Measurements from ENCODE around the gene KLHL17.
"Not testable (repeated sequence)": the region's sequence is repeated elsewhere in the genome, so short reads cannot be mapped to it uniquely, and the experiment has no call there.

Gene KLHL17

DNA sequence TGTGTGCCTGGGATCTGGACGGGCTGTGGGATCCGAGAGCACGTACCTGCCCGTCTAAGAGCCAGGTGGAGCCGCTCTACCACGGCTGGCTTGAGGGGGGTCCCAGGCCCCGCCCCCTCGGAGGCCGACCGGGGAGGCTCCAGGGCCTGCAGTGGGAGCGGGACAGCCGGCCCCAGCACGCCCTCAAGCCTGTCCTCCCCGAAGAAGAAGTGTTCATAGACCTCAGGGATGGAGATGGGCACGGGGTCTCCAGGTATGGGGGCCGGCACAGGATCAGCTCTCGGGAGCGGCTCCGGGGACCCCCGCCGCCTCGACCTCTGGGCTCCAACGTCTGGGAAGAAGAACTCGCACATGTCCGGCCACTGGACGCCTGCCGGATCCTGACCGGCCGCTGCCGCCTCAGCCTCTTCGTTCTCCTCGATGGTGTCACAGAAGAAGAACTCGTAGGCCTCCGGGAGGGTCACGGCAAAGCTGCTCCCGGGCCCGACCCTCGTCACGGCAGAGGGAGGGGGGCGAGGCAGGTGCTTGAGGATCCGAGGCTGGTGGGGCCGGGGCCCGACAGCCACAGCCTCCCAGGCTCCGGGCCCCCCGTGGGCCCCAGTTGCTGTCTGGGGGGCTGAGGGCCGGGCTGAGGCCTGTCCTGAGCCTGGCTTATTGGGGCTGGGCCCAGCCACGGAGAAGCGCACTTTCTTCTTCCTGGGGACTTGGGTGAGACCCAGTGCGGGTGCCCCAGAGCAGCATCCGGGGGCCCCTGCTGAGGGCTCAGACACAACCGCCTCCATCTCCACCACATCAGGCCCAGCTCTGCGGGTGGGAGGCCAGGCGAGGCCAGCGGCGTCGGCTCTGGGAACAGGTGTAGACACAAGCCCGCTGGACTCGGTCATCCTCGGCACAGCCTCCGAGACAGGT lies 18.7 kb downstream of the KLHL17 start:
- in situ Hi-C loops (cut with MboI; ENCODE audit: low sequenced_read_pairs), result no loop called here

DNA sequence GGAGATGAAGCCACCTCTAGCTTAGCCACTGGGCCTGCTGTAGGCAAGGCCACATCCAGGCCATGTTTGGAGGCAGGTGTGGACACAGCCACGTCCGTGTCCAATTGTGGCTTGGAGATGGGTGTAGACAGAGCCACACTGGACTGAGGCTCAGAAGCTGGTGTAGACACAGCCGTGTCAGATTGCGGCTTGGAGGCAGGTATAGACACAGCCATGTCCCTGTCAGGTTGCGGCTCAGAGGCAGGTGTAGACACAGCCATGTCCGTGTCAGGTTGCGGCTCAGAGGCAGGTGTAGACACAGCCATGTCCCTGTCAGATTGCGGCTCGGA lies 19.3 kb downstream of the KLHL17 start:
- in situ Hi-C loops (cut with MboI; ENCODE audit: low sequenced_read_pairs), result no loop called here

DNA sequence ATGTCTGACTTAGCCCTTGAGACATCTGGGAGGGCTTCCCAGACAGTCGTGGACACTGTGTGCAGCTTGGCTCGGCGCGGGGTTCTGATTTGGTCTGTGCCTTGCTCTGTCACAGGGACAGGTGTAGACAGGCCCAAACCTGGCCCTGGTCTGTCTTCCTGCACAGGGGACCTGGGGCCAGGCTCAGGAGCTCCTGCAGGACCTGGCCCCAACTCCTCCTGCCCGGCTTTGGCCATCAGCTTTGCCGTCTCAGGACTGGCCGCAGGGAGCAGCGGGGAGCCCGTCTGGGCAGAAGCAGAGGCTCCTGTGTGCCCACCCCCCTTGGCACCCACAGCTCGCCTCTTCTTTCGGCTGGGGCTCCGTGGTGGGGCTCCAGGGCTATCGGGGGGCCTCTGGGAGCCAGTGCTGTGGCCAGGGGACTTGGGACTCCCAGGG lies 19.8 kb downstream of the KLHL17 start:
- in situ Hi-C loops (cut with MboI; ENCODE audit: low sequenced_read_pairs), result no loop called here

DNA sequence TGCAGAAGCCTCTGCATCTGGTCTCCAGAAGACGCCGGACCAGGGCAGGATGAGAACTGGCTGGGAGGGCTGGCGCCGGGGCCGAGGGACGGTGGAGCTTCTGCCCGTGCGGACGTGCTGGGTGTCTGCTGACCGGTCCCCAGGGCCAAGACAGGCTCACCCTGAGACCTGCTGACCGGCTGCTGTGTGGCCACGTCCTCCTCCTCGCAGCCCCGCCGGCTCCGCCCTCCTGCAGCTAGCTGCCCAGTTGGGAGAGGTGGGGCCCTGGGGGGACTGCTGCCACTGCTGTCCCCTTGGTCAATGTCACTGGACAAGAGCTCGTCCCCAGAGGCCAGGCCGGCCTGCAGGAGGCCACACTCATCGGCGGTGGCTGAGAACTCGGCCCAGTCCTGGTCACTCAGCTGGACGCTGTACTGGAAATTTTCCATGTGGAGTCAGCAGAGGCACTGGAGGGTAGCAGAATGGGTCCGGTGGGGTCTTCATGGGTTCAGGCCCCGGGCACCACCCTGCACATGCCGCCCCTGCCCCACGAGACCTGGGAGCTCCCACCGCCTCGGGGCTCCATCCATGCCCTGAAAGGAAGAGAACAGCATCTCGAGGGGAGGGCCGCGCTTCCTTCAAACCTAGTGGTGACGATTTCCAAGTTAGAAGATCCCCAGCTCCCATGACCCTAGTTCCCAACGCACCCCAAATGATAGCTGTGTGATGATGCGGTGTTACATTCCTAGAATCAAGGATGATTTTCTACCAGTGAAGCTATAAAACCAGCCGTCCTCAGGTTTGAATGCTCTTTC lies 20.4 kb downstream of the KLHL17 start:
- in situ Hi-C loops (cut with MboI; ENCODE audit: low sequenced_read_pairs), result no loop called here

DNA sequence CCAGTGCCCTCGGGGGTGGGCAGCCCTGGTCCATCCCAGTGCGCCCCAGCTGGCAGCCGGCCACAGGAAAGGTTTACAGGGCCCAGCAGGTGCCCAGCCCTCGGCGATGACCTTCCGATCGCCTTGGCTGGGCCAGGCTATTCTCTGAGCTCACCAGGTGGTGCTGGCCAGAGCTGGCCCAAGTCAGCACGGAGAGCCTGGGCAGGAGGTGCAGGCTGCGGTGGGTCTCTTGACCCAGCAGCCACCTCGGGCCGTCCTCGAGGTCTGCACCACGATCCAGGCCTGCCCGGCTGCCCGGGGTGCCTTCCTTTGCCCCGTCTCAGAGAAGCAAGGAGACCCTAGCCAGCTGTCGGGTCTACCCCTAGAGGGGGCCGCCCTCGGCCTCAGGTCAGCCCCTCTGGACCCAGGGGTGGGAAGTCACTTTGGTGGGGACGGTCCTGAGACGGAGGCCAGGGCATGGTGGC lies 21.1 kb downstream of the KLHL17 start:
- in situ Hi-C loops (cut with MboI; ENCODE audit: low sequenced_read_pairs), result no loop called here

DNA sequence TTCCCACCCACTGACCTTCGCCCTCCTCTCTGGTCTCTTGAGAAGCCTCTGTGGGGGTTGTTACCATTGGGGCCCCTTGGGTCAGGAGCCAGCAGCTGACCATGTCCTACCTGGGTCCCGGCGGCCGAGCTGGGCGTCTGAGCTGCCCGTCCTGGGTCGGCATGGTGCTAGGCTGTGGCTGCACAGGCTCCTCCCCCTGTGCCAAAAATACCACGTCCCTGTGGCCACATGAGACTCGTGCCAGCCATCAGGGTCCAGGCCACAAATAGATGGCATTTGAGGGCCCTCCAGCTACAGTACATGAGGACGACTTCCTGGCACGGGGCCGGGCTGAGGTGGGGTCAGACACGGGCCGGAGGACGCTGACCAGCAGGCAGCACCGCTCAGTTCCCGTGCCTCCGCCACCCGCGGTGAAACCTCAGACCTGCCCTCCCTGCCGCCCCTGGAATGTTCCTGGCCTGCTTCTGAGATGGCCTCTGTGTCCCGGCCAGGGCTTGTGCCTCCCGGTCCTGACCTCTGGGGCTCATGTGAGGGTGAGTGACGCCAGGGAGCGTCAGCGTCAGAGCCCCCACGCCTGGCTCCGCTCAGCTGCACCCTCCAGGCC lies 21.7 kb downstream of the KLHL17 start, which contains the start of gene PERM1:
Gene PERM1 (minus strand): TSS at position 139 of the 604 bp plus-strand sequence. CDS start 1,064 bp downstream, outside the sequence.
- in situ Hi-C loops (cut with MboI; ENCODE audit: low sequenced_read_pairs), result no loop called here

DNA sequence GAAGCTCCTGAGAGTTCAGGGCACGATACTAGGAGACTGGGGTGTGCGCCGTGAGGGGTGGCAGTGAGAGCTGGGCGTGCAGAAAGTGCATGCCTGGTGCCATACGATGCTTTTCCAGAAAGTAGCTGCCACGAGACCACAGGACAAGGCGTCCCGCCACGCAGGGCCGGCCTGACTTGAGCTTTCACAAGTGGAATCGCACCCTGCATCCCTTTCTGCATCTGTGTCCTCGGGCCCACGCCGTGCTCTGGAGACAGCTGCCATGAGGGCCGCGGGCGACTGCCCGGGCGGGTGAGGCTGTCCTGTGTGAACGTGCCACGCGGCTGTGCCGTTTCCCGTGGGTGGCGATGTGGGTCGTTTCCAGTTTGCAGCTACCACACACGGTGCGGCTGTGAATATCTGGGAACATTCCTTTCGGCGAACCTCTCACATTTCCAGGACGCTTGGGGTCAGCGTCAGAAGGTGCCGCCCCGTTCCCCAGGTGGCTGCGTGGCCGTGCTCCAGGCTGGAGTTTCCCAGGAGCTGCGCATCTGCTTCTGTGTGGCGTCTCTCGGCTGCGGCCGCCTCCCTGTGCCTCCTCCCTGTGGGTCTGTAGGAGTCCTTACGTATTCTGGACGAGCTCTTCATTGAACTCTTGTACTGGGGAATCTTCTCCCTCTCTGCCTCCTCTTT lies 22.5 kb downstream of the KLHL17 start:
- in situ Hi-C loops (cut with MboI; ENCODE audit: low sequenced_read_pairs), result no loop called here

DNA sequence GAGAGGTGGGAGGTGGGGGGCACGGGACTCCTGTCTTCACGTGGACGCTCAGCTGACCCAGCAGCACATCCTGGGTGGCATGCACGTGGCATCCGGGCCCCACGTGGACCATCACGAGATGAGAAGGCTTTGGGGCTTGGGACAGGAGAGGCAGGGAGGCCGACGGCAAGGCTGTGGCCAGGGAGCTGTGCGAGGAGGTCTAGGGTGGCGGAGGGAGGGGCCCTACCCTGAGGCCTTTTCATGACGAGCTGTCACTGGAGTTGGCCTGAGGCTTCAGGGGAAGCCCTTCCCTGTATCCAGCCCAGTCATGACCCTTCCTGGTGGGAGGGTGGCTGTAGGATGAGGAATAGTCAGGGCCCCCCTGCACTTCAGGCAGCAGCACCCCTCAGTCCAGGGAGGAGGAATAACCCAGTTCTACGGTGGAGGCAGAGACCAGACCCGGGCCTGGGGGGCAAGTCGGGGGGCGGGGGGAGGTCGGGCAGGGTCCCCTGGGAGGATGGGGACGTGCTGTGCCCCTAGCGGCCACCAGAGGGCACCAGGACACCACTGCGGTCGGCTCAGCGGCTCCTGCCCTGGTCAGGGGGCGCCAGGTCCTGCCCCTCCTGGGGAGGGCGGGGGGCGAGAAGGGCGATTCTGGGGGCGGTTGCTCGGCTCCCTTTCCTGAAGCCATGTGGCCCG lies 23.6 kb downstream of the KLHL17 start:
- in situ Hi-C loops (cut with MboI; ENCODE audit: low sequenced_read_pairs), result no loop called here

DNA sequence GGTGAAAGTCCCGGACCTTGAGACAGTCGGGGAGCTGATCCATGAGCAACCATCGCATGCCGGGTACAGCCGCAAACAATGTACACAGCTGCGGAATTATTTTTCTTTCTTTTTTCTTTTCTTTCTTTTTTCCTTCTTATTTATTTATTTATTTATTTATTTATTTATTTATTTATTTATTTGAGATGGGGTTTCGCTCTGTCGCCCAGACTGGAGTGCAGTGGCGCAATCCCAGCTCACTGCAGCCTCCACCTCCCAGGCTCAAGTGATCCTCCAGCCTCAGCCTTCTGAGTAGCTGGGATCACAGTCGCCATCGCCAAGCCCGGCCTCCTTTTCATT lies 24.1 kb downstream of the KLHL17 start:
- in situ Hi-C loops (cut with MboI; ENCODE audit: low sequenced_read_pairs), result no loop called here

DNA sequence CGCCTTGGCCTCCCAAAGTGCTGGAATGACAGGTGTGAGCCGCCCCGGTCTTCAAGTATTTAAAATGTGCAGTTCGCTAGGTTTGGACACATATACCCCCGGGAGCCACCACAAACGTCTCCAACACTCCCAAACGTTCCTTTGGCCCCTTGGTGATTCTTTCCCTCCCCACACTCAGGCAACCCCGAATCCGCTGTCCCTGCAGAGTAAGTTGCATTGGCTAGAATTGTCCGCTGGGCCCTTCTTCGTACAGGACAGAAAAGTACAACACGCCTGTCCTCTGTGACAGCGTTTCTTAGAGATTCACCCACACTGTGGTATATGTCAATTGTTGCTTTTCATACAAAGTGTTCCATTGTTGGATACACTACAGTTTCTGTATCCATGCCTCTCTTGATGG lies 24.7 kb downstream of the KLHL17 start:
- in situ Hi-C loops (cut with MboI; ENCODE audit: low sequenced_read_pairs), result no loop called here

DNA sequence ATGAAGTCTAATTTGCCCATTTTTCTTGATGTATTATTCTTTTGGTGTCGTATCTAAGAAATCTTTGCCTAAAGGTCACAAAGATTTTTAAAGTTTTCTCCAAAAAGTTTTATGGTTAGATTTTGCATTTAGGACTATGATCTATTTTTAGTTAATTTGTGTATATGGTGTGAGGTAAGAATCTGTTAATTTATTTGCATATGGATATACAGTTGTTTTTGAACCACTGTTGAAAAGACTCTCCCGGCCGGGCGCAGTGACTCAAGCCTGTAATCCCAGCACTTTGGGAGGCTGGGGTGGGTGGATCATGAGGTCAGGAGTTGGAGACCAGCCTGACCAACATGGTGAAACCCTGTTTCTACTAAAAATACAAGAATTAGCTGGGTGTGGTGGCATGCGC lies 27.7 kb downstream of the KLHL17 start:
- in situ Hi-C loops (cut with MboI; ENCODE audit: low sequenced_read_pairs), result not testable (repeated sequence)

DNA sequence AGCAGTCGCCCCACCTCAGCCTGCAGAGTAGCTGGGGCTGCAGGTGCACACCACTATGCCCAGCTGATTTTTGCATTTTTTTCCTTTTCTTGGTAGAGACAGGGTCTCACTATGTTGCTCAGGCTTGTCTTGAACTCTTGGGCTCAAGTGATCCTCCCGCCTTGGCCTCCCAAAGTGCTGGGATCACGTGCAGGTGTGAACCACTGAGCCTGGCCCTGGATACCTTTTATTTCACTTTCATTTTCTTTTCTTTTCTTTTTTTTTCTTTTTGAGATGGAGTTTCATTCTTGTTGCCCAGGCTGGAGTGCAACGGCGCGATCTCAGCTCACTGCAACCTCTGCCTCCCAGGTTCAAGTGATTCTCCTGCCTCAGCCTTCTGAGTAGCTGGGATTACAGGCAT lies 30.9 kb downstream of the KLHL17 start:
- in situ Hi-C loops (cut with MboI; ENCODE audit: low sequenced_read_pairs), result not testable (repeated sequence)

DNA sequence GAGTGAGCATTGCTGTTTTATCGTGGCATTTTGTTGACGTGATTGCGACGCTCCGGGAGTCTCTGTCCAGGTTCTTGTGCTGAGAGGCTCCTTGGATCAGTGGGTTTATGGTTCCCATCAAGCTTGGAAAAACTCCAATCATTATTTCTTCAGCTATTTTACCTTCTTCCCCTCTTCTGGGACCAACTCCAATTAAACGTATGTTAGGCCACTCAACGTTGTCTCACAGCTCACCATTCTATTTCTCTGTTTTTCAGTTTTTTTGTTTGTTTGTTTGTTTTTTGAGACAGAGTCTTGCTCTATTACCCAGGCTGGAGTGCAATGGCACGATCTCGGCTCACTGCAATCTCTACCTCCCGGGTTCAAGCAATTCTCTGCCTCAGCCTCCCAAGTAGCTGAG lies 31.5 kb downstream of the KLHL17 start:
- in situ Hi-C loops (cut with MboI; ENCODE audit: low sequenced_read_pairs), result no loop called here

DNA sequence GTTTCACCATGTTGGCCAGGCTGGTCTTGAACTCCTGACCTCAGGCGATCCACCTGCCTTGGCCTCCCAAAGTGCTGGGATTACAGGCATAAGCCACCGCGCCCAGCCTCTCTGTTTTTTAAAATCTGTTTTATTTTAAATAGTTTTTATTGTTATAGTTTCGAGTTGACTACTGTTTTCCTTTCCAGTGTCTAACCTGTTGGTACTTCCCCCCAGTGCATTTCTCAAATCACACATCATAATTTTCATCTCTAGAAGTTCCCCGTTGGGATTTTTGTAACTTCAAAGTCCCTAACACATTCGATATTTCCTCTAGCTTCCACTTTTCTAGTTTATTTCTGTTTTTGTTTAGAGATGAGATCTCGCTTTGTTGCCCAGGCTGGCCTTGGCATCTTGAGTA lies 32.0 kb downstream of the KLHL17 start:
- in situ Hi-C loops (cut with MboI; ENCODE audit: low sequenced_read_pairs), result no loop called here

DNA sequence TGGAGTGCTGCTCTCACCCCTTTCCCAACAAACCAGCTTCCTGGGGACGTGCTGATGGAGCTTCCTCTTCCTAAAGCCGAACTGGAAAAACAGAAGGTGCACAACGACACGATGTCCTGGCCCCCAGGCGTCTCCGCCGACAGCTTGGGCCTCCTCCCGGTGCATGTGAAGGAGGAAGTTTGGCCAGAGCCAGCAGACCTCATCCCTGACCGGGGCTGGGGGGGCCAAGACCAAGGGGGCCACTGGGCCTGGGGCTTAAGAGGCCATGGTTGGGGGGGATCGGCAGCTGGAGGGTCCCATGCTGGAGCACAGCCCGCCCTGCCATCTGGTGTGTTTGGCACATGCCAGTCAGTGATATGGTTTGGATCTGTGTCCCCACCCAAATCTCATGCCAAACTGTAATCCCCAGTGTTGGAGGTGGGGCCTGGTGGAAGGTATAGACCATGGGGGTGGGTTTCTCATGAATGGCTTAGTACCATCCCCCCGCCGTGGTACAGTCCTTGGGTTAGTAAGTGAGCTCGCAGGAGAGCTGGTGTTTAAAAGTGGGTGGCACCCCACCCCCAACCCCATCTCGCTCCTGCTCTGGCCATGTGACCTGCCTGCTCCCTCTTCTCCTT lies 33.1 kb downstream of the KLHL17 start:
- in situ Hi-C loops (cut with MboI; ENCODE audit: low sequenced_read_pairs), result no loop called here

DNA sequence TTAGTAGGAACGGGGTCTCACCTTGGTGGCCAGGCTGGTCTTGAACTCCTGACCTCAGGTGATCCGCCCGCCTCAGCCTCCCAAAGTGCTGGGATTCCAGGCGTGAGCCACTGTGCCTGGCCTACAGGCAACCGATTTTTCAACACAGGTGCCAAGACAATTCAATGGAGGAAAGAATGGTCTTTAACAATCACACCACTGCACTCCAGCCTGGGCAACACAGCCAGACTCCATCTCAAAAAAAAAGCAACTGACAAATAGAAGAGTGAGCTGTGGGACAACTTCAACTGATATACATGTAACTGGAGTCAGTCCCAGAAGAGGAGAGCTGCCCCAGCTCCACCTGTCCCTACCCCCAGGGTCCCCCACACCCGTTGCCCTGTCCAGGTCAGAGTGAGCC lies 34.2 kb downstream of the KLHL17 start:
- in situ Hi-C loops (cut with MboI; ENCODE audit: low sequenced_read_pairs), result not testable (repeated sequence)

DNA sequence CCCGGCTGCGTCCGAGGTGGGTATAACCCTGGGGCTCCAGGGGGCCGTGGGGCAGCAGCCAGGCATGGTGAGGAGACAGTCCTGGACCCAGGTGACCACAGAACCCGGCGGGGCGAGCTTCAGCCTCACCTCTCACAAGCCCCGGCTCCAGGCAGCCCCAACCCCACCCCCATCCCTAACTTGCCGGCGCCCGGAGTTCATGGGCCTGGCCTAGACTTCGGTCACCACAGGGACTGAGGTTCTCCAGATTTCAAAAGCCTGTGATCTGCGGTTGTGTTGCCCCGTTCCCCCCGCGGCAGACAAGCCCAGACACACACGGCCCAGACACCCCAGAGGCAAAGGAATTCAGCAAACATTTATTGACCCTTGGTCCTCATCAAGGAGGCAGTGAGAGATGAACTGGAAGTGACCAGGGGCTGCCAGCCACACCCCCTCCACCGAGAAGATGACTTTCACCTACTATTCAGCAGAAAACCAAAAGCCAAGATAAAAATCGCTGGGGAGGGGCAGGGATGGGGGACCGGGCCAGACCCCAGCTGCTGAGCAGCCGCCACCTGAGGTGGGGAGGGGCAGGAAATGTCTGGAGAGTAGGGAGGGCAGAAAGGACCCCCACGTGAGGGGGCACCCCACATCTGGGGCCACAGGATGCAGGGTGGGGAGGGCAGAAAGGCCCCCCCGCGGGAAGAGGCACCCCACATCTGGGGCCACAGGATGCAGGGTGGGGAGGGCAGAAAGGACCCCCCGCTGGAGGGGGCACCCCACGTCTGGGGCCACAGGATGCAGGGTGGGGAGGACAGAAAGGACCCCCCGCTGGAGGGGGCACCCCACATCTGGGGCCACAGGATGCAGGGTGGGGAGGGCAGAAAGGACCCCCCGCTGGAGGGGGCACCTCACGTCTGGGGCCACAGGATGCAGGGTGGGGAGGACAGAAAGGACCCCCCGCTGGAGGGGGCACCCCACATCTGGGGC lies 35.6 kb downstream of the KLHL17 start:
- in situ Hi-C loops (cut with MboI; ENCODE audit: low sequenced_read_pairs), result no loop called here

DNA sequence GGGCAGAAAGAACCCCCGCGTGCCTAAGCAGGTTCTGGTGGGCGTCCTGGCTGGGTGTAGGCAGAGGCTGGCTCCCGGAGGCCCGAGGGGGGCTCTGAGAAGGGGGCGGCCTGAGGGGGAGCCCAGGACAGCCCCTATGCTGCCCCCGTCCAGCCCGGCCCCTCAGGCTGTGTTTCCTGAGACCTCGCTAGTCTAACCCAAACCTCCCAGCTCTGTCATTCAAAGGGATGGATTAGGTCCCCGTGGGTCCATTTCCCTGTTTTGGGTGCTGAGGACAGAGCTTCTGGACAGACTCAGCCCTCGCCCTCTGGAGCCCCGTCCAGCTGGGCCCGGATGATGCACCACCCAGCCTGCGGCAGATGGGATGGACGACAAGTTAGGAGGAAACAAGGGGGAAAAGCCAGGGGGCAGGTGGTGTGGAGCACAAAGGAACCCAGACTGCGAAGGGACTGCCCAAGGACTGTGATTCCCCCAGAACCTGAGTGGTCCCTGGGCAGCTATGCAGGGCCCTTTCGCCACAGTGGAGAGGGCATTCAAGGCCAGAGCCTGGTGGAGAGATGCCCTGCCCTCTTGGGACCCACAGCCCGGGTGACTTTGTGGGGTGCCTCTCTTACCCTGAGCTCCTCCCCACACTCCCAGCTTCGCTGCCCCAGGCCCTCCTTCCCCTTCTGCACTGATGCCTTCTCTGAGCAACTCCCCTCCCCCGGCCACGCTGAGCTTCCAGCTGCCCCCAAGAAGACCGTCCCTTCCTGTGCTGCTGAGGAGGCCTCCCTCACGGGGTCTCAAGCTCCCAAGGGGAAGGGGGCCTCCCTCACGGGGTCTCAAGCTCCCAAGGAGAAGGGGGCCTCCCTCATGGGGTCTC lies 36.7 kb downstream of the KLHL17 start:
- in situ Hi-C loops (cut with MboI; ENCODE audit: low sequenced_read_pairs), result no loop called here

All from HL-60/S4 treated with retinoic acid at 250 ng/mL for 4 days and 3 days (cell line).